AG04449 (cell line): Measurements from ENCODE around the gene IL15.
"Not testable (repeated sequence)": the region's sequence is repeated elsewhere in the genome, so short reads cannot be mapped to it uniquely, and the experiment has no call there.

Experiments
- CTCF ChIA-PET: fragments of 350-600 bp; formaldehyde crosslinking; extraction: SDS; loops from one replicate; lab custom pipeline; 2021; ENCODE audit warnings: antibody characterized with exemption; lab: Yijun Ruan, JAX
- POLR2A ChIA-PET: fragments of 400-600, 350-600 bp; formaldehyde crosslinking; extraction: SDS; loops from one replicate; lab custom pipeline; 2020; ENCODE audit warnings: antibody characterized with exemption, inconsistent platforms; lab: Yijun Ruan, JAX
- DNase-seq: peaks from one replicate; pipeline ENCODE4 v3.0.0-alpha.2; 2010; ENCODE audit warnings: low read depth, low spot score
- H3K4me3 ChIP-seq: 2 replicates; pipeline ENCODE4 v1.5.1; 2011; ENCODE audit warnings: low read depth, mild to moderate bottlenecking, control low read depth, low read length
- CTCF ChIP-seq: IDR thresholded peaks from one replicate; pipeline ENCODE4 v1.5.1; 2011; ENCODE audit warnings: mild to moderate bottlenecking, moderate library complexity, low read length, control low read depth, inconsistent platforms; ENCODE audit not compliant: insufficient read depth; ENCODE audit errors: missing control alignments

Gene IL15

DNA sequence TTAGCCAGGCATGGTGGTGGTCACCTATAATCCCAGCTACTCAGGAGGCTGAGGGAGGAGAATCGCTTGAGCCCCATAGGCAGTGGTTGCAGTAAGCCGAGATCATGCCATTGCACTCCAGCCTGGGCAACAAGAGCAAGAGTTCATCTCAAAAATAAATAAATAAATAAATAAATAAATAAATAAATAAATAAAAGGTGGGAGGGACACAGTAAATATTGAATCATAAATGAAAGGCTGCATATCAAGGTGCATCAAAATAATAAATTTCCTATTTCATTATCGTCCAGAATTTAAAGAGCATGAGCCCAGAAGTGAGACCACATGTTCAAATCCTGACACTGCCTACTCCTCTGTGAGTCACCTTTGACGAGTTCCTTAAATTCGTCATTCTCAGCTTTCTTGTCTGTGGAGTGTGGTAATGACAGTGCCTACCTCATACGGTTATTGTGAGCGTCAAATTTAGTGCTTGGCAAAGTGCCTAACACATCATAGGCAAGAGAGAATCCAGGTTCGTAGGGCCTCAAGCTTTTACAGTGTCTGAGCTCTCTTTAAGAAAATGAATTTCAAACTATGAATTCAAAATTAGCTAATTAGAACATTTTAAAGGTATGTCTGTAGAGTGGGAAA lies 49.9 kb downstream of the IL15 start:
- no peak for DNase-seq
- no peak overlapping the region for H3K4me3 ChIP-seq
- ChIA-PET POLR2A (no interaction called here), CTCF (interaction anchor here (0.5 to 1.6 kb wide), 2 partner anchors 13 to 1704 kb away, joined by 3 read pairs; no protein-coding TSS in a partner anchor)
- no peak for TF ChIP-seq CTCF

- ChIA-PET POLR2A (no interaction called here), CTCF (interaction anchor here (0.5 kb wide), 1 partner anchor 1703 kb away, joined by 3 read pairs; no protein-coding TSS in a partner anchor)
- H3K4me3 ChIP-seq: no peak overlapping the region
- DNase-seq: no peak
- no peak for TF ChIP-seq CTCF
These were observed 50.5 kb downstream of the IL15 start for GRCh38 chr4:141686879-141687278.

- H3K4me3 ChIP-seq, CTCF ChIA-PET, POLR2A ChIA-PET, DNase-seq: not testable (repeated sequence)
These were observed 53.4 kb downstream of the IL15 start for GRCh38 chr4:141689726-141690296.

- H3K4me3 ChIP-seq, CTCF ChIA-PET, POLR2A ChIA-PET, DNase-seq: not testable (repeated sequence)
These were observed 54.9 kb downstream of the IL15 start for GRCh38 chr4:141691247-141691646.

GRCh38 chr4:141692081-141692480 lies 55.7 kb downstream of the IL15 start:
- POLR2A ChIA-PET: no interaction called here
- CTCF ChIA-PET: interaction anchor here (1.0 kb wide), 1 partner anchor 59 kb away, joined by 3 read pairs; no protein-coding TSS in a partner anchor
- TF ChIP-seq CTCF: no peak
- DNase-seq: no peak
- no peak overlapping the region for H3K4me3 ChIP-seq

- ChIA-PET POLR2A (no interaction called here), CTCF (interaction anchor here (1.7 kb wide), 1 partner anchor 15 kb away, joined by 4 read pairs; no protein-coding TSS in a partner anchor)
- H3K4me3 ChIP-seq: no peak overlapping the region
- no peak for TF ChIP-seq CTCF
- DNase-seq: no peak
These were observed 60.7 kb downstream of the IL15 start for GRCh38 chr4:141697116-141697515.

DNA sequence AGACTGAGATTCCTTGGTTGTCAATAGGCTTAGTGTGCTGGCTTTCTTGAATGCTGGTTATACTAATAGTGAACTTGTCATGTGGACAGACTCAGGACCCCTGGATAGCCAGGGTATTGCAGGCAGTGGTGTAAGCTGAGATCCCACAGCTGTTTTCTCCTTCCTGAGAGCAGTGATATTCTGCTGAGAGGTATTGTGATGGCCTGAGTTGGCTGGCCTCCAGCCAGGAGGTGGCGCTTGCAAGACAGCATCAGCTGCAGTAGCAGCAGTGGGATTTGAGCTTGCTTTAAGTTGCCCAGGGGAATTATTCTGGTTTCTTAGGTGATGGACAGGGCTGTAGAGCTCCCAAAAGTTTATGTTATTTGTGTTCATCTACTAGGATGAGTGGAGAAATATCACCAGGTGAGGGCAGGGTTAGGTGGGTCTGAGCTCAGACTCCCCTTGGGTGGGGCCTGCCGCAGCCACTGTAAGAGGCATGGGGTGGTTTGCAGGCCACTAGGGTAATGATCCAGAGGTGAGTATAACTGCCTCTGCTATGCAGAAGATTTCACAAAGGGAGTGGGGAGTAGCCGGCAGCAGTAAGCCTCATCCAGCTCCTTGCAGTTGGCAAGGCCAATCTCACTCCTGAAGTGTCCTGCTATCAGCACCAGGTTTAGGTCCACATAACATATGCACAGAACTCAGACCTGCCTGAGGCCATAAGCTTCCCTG lies 66.2 kb downstream of the IL15 start:
- POLR2A ChIA-PET: no interaction called here
- CTCF ChIA-PET: interaction anchor here (1.1 to 2.2 kb wide), 4 partner anchors 9 to 356 kb away, joined by 3 to 14 read pairs (median 6); no protein-coding TSS in a partner anchor
- no peak for DNase-seq
- no peak overlapping the region for H3K4me3 ChIP-seq
- no peak for TF ChIP-seq CTCF
